ENCODE data around the gene IDH3G. TPM values are rescaled to one million over a fixed set of nuclear protein-coding genes. Genes with fewer than 3 reads are reported as not detected.

Gene IDH3G
- total RNA-seq, 2 experiments from 2014 or later = 45.9 to 51.5 TPM

DNA sequence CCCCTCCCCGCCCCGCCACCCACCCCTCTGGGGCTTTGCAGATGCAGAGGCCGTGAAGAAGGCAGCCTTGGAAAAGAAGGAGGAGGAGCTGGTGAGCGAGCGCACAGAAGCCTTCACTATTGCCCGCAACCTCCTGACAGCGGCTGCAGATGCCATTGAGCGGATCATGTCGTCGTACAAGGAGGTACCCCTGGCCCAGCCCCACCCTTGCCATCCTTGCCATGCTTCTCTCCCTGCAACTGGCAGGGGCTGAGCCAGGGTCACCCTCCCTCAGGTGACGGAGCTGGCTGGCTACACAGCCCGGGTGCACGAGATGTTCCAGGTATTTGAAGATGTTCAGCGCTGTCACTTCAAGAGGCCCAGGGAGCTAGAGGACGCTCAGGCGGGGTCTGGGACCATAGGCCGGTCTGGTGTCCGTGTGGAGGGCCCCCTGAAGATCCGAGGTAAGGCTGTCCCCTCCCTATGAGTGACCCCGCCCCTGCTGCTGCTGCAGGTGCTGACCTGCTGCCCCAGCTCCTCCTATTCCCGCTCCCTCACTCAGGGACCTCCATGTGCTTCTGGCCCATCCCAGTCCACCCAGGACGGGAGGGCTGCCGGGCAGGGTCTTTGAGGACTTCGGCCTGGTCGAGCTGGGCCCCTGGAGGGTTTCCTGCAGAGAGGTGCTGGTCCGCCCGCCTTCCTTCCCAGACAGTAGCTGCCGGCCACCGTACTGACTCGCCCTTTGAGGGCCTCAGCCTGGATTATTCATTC lies 57.9 kb downstream of the IDH3G start:
- POLR2A ChIA-PET = interaction anchor here (0.9 kb wide), 1 partner anchor 49 kb away, joined by 3 read pairs; the partner anchor contains the start of gene SLC6A8
- H3K36me3 Mint-ChIP-seq = peaks cover 5% of the 10 kb centered on the region
- DNase-seq = no peak

More for the DNA sequence above, 57.9 kb downstream of the IDH3G start:
- H3K9me3 Mint-ChIP-seq = peaks cover 6% of the 10 kb centered on the region
- H3K27ac Mint-ChIP-seq = no peak overlapping the region
- H3K4me1 Mint-ChIP-seq (ENCODE audit: low read depth) = peaks cover 35% of the 10 kb centered on the region
- no peak overlapping the region for H3K4me3 Mint-ChIP-seq
- no peaks in the 10 kb centered on the region for H3K27me3 Mint-ChIP-seq
- intact Hi-C loops (cut with micrococcal nuclease) = no loop called here
- CTCF ChIA-PET = interaction anchor here (1.1 kb wide), 1 partner anchor 27 kb away, joined by 3 read pairs; no protein-coding TSS in a partner anchor

Other genes starting within 250 kb of the IDH3G start
- 10 to 100 TPM; 18.1 to 18.9 TPM for gene CCNQ, start 195.2 kb downstream of the IDH3G start, total RNA-seq
- under 1 TPM; 0.12 to 0.26 TPM for gene DUSP9, start 147.2 kb downstream of the IDH3G start, total RNA-seq
- gene PNCK, start 120.6 kb downstream of the IDH3G start, total RNA-seq = under 1 TPM in 1 of 2 experiments, not detected in 1; 0.36 TPM
- gene SLC6A8, start 106.4 kb downstream of the IDH3G start, total RNA-seq = 1 to 10 TPM in 1 of 2 experiments, under 1 TPM in 1; 0.95 to 1.3 TPM
- 100 to 1,000 TPM; 119 to 121 TPM for gene BCAP31, start 70.0 kb downstream of the IDH3G start, total RNA-seq
- gene ABCD1, start 69.5 kb downstream of the IDH3G start, total RNA-seq = 1 to 10 TPM; 4.8 TPM
- gene PLXNB3, start 30.1 kb downstream of the IDH3G start, total RNA-seq = under 1 TPM; 0.29 to 0.69 TPM
- gene SRPK3, start 13.3 kb downstream of the IDH3G start, total RNA-seq = not detected
- gene SSR4, start 293 bp upstream of the IDH3G start, total RNA-seq = 100 to 1,000 TPM; 194 to 203 TPM
- gene PDZD4, start 36.2 kb upstream of the IDH3G start, total RNA-seq = 1 to 10 TPM; 4.9 to 5.7 TPM
- 1 to 10 TPM in 1 of 2 experiments, under 1 TPM in 1; 0.45 to 1.3 TPM for gene L1CAM, start 91.8 kb upstream of the IDH3G start, total RNA-seq
- not detected for gene AVPR2, start 110.3 kb upstream of the IDH3G start, total RNA-seq
- 100 to 1,000 TPM; 151 to 160 TPM for gene ARHGAP4, start 131.9 kb upstream of the IDH3G start, total RNA-seq
- 100 to 1,000 TPM; 106 to 115 TPM for gene NAA10, start 140.7 kb upstream of the IDH3G start, total RNA-seq
- 1 to 10 TPM; 8.2 to 8.4 TPM for gene RENBP, start 150.3 kb upstream of the IDH3G start, total RNA-seq
- 10 to 100 TPM; 90.4 to 93.0 TPM for gene HCFC1, start 177.4 kb upstream of the IDH3G start, total RNA-seq
- gene TMEM187, start 178.4 kb upstream of the IDH3G start, total RNA-seq = 1 to 10 TPM; 8.6 to 9.1 TPM
- 100 to 1,000 TPM in 1 of 2 experiments, 10 to 100 TPM in 1; 99.6 to 106 TPM for gene IRAK1, start 225.5 kb upstream of the IDH3G start, total RNA-seq

Measured in activated CD4-positive, alpha-beta memory T cell treated with anti-CD3 and anti-CD28 coated beads for 36 hours (primary cell).